IMR-90 (cell line): ENCODE measurements around the gene CYP19A1. TPM values are rescaled to one million over a fixed set of nuclear protein-coding genes. Genes with fewer than 3 reads are reported as not detected.

ENCODE experiments used
- ATAC-seq: fragments of 200-7000 bp; cut with Tn5 transposase; 2 replicates; pipeline ENCODE4 v1.9.1; 2020; ENCODE audit warnings: low read depth, mild to moderate bottlenecking, moderate library complexity
- BruUV-seq: library from RNA; stranded (reverse); fragments of 400-500 nt; replicated peaks from 2 replicates; lab custom pipeline; 2021; lab: Mats Ljungman, UMichigan
- CTCF ChIA-PET: fragments of 300-600 bp; formaldehyde crosslinking; extraction: SDS; loops from one replicate; lab custom pipeline; 2021; ENCODE audit warnings: antibody characterized with exemption; lab: Yijun Ruan, JAX
- POLR2A ChIA-PET: fragments of 300-600 bp; sonication (Branson Sonifier 250); formaldehyde crosslinking; loops from one replicate; lab custom pipeline; 2022; ENCODE audit warnings: antibody characterized with exemption; ENCODE audit not compliant: unreplicated experiment; lab: Charles Lee
- DNase-seq: peaks from one replicate; pipeline ENCODE4 v3.0.0; 2013
- H2AFZ ChIP-seq: replicated peaks from 2 replicates; pipeline ENCODE3; 2013; ENCODE audit warnings: low read length, mild to moderate bottlenecking; ENCODE audit not compliant: poor library complexity
- H2AK5ac ChIP-seq: 2 replicates; pipeline ENCODE4 v1.6.1; 2013; ENCODE audit warnings: low read depth, low read length, inconsistent platforms
- H2AK9ac ChIP-seq: replicated peaks from 2 replicates; pipeline ENCODE3; 2013; ENCODE audit warnings: mild to moderate bottlenecking, low read depth, low read length, moderate library complexity; ENCODE audit not compliant: poor library complexity
- H2BK120ac ChIP-seq: 2 replicates; pipeline ENCODE4 v1.6.1; 2013; ENCODE audit warnings: low read depth, low read length, inconsistent platforms
- H2BK15ac ChIP-seq: 3 replicates; pipeline ENCODE4 v1.6.1; 2013; ENCODE audit warnings: low read depth, low read length, inconsistent platforms
- H2BK20ac ChIP-seq: 2 replicates; pipeline ENCODE4 v1.6.1; 2013; ENCODE audit warnings: low read depth, mild to moderate bottlenecking, inconsistent platforms, low read length, moderate library complexity
- H2BK5ac ChIP-seq: 2 replicates; pipeline ENCODE4 v1.6.1; 2013; ENCODE audit warnings: mild to moderate bottlenecking, low read depth, low read length, inconsistent platforms; ENCODE audit not compliant: poor library complexity, severe bottlenecking
- H3K14ac ChIP-seq: replicated peaks from 2 replicates; pipeline ENCODE4 v1.6.1; 2013; ENCODE audit warnings: low read depth, low read length, inconsistent platforms
- H3K18ac ChIP-seq: 2 replicates; pipeline ENCODE4 v1.6.1; 2013; ENCODE audit warnings: low read depth, low read length, control low read depth
- H3K23ac ChIP-seq: 2 replicates; pipeline ENCODE4 v1.6.1; 2013; ENCODE audit warnings: low read depth, low read length, inconsistent platforms
- H3K27ac ChIP-seq: 2 replicates; pipeline ENCODE4 v1.5.1; 2013; ENCODE audit warnings: mild to moderate bottlenecking, control low read depth, low read length; ENCODE audit not compliant: insufficient read depth
- H3K27me3 ChIP-seq: 2 replicates; pipeline ENCODE4 v1.6.1; 2013; ENCODE audit warnings: low read length; ENCODE audit not compliant: control insufficient read depth, insufficient read depth
- H3K36me3 ChIP-seq: 2 replicates; pipeline ENCODE4 v1.6.1; 2013; ENCODE audit warnings: low read length, mixed read lengths; ENCODE audit not compliant: control insufficient read depth, insufficient read depth
- H3K4ac ChIP-seq: 2 replicates; pipeline ENCODE4 v1.6.1; 2013; ENCODE audit warnings: low read depth, low read length, inconsistent platforms
- H3K4me1 ChIP-seq: 2 replicates; pipeline ENCODE4 v1.6.1; 2013; ENCODE audit warnings: low read length, mixed read lengths; ENCODE audit not compliant: control insufficient read depth, insufficient read depth
- H3K4me2 ChIP-seq: 2 replicates; pipeline ENCODE4 v1.6.1; 2013; ENCODE audit warnings: low read depth, mild to moderate bottlenecking, control low read depth, low read length, moderate library complexity
- H3K4me3 ChIP-seq: 2 replicates; pipeline ENCODE4 v1.5.1; 2013; ENCODE audit warnings: low read depth, mild to moderate bottlenecking, control low read depth, low read length, moderate library complexity; ENCODE audit not compliant: insufficient read depth
- H3K56ac ChIP-seq: 2 replicates; pipeline ENCODE4 v1.6.1; 2013; ENCODE audit warnings: low read length, inconsistent platforms; ENCODE audit not compliant: insufficient read depth; ENCODE audit errors: extremely low read depth
- H3K79me1 ChIP-seq, 2 experiments: 2 replicates each; pipeline ENCODE4 v1.6.1; 2013; ENCODE audit warnings: low read length in 2 of 2, inconsistent platforms in 1 of 2, low read depth in 1 of 2
- H3K9ac ChIP-seq: 2 replicates; pipeline ENCODE4 v1.6.1; 2013; ENCODE audit warnings: low read depth, low read length, control low read depth
- H3K9me1 ChIP-seq: 2 replicates; pipeline ENCODE4 v1.6.1; 2013; ENCODE audit warnings: low read length, inconsistent platforms; ENCODE audit not compliant: insufficient read depth
- H3K9me3 ChIP-seq: 2 replicates; pipeline ENCODE4 v1.6.1; 2013; ENCODE audit warnings: low read length; ENCODE audit not compliant: control insufficient read depth, insufficient read depth
- H4K20me1 ChIP-seq: 2 replicates; pipeline ENCODE4 v1.6.1; 2013; ENCODE audit warnings: low read length, inconsistent platforms; ENCODE audit not compliant: insufficient read depth
- H4K5ac ChIP-seq: 2 replicates; pipeline ENCODE4 v1.6.1; 2013; ENCODE audit warnings: mild to moderate bottlenecking, low read depth, low read length, control low read depth
- H4K8ac ChIP-seq, 2 experiments: 2 replicates each; pipeline ENCODE4 v1.6.1; 2013; ENCODE audit warnings: low read depth in 2 of 2, low read length in 2 of 2, control low read depth in 1 of 2, inconsistent platforms in 1 of 2
- H4K91ac ChIP-seq: 2 replicates; pipeline ENCODE4 v1.6.1; 2013; ENCODE audit warnings: low read depth, low read length, inconsistent platforms; ENCODE audit not compliant: insufficient read depth
- BHLHE40 ChIP-seq: fragments of 150-350 bp; IDR thresholded peaks from 2 replicates; pipeline ENCODE4 v1.6.1; 2016; ENCODE audit warnings: mild to moderate bottlenecking, low read depth, low read length
- CEBPB ChIP-seq: IDR thresholded peaks from 2 replicates; pipeline ENCODE4 v1.6.1; 2012; ENCODE audit warnings: low read depth, low read length, improper control_type of control experiment
- CHD1 ChIP-seq: IDR thresholded peaks from 2 replicates; pipeline ENCODE4 v1.6.1; 2012; ENCODE audit warnings: low read depth, low read length, improper control_type of control experiment
- CTCF ChIP-seq: conservative IDR thresholded peaks from 2 replicates; pipeline ENCODE4 v1.5.1; 2012; ENCODE audit warnings: mild to moderate bottlenecking, low read depth, low read length, improper control_type of control experiment
- ELK1 ChIP-seq: fragments of 150-350 bp; IDR thresholded peaks from 2 replicates; pipeline ENCODE4 v1.6.1; 2016; ENCODE audit warnings: low read depth, mild to moderate bottlenecking, low read length, moderate library complexity, borderline replicate concordance
- FOS ChIP-seq: fragments of 150-350 bp; IDR thresholded peaks from 2 replicates; pipeline ENCODE4 v1.6.1; 2016; ENCODE audit warnings: low read depth, low read length
- MAFK ChIP-seq: IDR thresholded peaks from 2 replicates; pipeline ENCODE4 v1.6.1; 2012; ENCODE audit warnings: low read depth, low read length, improper control_type of control experiment
- MAZ ChIP-seq: IDR thresholded peaks from 2 replicates; pipeline ENCODE4 v1.6.1; 2012; ENCODE audit warnings: low read depth, mild to moderate bottlenecking, low read length, improper control_type of control experiment, moderate library complexity, borderline replicate concordance
- MXI1 ChIP-seq: IDR thresholded peaks from 2 replicates; pipeline ENCODE4 v1.6.1; 2012; ENCODE audit warnings: low read depth, mild to moderate bottlenecking, low read length, moderate library complexity, borderline replicate concordance
- NFE2L2 ChIP-seq: fragments of 150-350 bp; IDR thresholded peaks from 2 replicates; pipeline ENCODE4 v1.6.1; 2016; ENCODE audit warnings: low read depth, mild to moderate bottlenecking, low read length
- POLR2A ChIP-seq: IDR thresholded peaks from 2 replicates; pipeline ENCODE4 v1.6.1; 2012; ENCODE audit warnings: mild to moderate bottlenecking, low read depth, low read length
- RAD21 ChIP-seq: IDR thresholded peaks from 2 replicates; pipeline ENCODE4 v1.6.1; 2012; ENCODE audit warnings: low read length, improper control_type of control experiment
- RCOR1 ChIP-seq: IDR thresholded peaks from 2 replicates; pipeline ENCODE4 v1.6.1; 2012; ENCODE audit warnings: mild to moderate bottlenecking, low read length, improper control_type of control experiment; ENCODE audit not compliant: insufficient replicate concordance
- RFX5 ChIP-seq: IDR thresholded peaks from 2 replicates; pipeline ENCODE4 v1.8.0; 2012; ENCODE audit warnings: low read depth, mild to moderate bottlenecking, low read length, moderate library complexity
- SMC3 ChIP-seq: fragments of 150-350 bp; IDR thresholded peaks from 2 replicates; pipeline ENCODE4 v1.6.1; 2016; ENCODE audit warnings: low read depth, mild to moderate bottlenecking, antibody characterized with exemption, low read length, moderate library complexity
- WGBS, 2 experiments: methylation state at CpG; one replicate each; pipeline versions ENCODE4 v1.1.5 to v1.1.7; 2013; ENCODE audit warnings: missing lambda C conversion rate in 2 of 2; ENCODE audit not compliant: insufficient read length in 1 of 2; ENCODE audit errors: extremely low coverage in 2 of 2; 5-methylcytosine and 5-hydroxymethylcytosine counted together
- dilution Hi-C: fragments of 300-500 bp; cut with HindIII; formaldehyde crosslinking; loops from one replicate; pipeline ENCODE4 v1.14.3; 2018; ENCODE audit warnings: low sequenced_read_pairs; ENCODE audit not compliant: unreplicated experiment
- in situ Hi-C: fragments of 300-500 bp; cut with MboI; formaldehyde crosslinking; loops from 3 replicates; pipeline ENCODE4 v1.14.3; 2019; ENCODE audit warnings: low sequenced_read_pairs, inconsistent platforms, mixed read lengths
- intact Hi-C: fragments of 100-400 bp; cut with micrococcal nuclease; formaldehyde crosslinking; loops from 2 replicates; pipeline ENCODE4 v1.10.0; 2022
- polyA plus RNA-seq, 3 experiments: library from polyadenylated mRNA; depleted of rRNA; stranded (reverse); fragments of >200 nt; gene quantifications; 2 replicates each; pipeline ENCODE4 v1.2.3, GENCODE V29; 2012; ENCODE audit warnings: low replicate concordance in 1 of 3
- total RNA-seq: library from RNA; depleted of rRNA; stranded (reverse); fragments of >200 nt; gene quantifications from 2 replicates; pipeline ENCODE4 v1.2.3, GENCODE V29; 2012
- TF ChIP-seq, protein P1 (sequence below): fragments of 150-350 bp; IDR thresholded peaks from 2 replicates; pipeline ENCODE4 v1.6.1; 2017; ENCODE audit warnings: mild to moderate bottlenecking, antibody characterized with exemption, low read length, low read depth

CYP19A1 gene
- total and polyA plus RNA-seq, 2 of the 4 experiments (the other 2 are of a cell fraction) = not detected

DNA sequence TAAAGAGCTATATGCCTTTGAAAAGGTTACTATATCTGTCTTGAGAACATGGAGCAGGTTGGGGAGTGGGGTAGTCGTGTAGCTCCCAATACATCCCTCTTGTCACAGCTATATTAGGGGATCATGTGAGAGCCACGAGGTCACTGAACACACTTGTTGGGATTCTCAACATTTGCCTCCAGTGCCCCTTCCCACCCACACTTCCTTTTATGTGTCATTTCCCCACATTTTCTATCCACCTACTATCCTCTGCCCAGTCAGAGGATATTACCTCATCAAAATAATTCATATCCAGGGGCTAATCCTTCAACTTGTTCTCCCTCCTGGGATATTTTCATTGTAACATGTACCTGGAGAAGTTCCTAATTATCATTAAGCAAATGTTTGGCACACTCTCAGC lies 85.0 kb downstream of the CYP19A1 start:
- BruUV-seq = no TSS peak
- Histone ChIP-seq H3K14ac (no peak overlapping the region), H3K9me1 (no peaks in the 10 kb centered on the region), H3K36me3 (no peaks in the 10 kb centered on the region), H4K8ac (no peak overlapping the region), H4K91ac (no peak overlapping the region), H3K9ac (no peak overlapping the region), H3K56ac (no peak overlapping the region), H2AK9ac (no peak overlapping the region), H4K20me1 (no peaks in the 10 kb centered on the region), H3K4me3 (no peak overlapping the region), H3K23ac (no peak overlapping the region), H2AFZ (no peak overlapping the region), H3K4ac (no peak overlapping the region), H2BK20ac (no peak overlapping the region), H3K27ac (no peak overlapping the region), H4K5ac (no peak overlapping the region), H2BK15ac (no peak overlapping the region), H3K18ac (no peak overlapping the region), H2BK120ac (no peak overlapping the region), H2AK5ac (no peak overlapping the region), H3K27me3 (peaks cover 56% of the 10 kb centered on the region), H3K79me1 (no peaks in the 10 kb centered on the region), H3K4me1 (no peaks in the 10 kb centered on the region), H3K4me2 (no peak overlapping the region), H2BK5ac (no peak overlapping the region), H3K9me3 (no peaks in the 10 kb centered on the region)
- ATAC-seq = no peak
- DNase-seq = no peak
- TF ChIP-seq ELK1 (no peak), RFX5 (no peak), CTCF (no peak), FOS (no peak), MAFK (no peak), CEBPB (no peak), POLR2A (no peak), SMC3 (no peak), CHD1 (no peak), BHLHE40 (no peak), RAD21 (no peak), NFE2L2 (no peak), MXI1 (no peak), RCOR1 (no peak), MAZ (no peak)
- TF ChIP-seq, protein P1, sequence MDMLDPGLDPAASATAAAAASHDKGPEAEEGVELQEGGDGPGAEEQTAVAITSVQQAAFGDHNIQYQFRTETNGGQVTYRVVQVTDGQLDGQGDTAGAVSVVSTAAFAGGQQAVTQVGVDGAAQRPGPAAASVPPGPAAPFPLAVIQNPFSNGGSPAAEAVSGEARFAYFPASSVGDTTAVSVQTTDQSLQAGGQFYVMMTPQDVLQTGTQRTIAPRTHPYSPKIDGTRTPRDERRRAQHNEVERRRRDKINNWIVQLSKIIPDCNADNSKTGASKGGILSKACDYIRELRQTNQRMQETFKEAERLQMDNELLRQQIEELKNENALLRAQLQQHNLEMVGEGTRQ = no peak
- ChIA-PET POLR2A (no interaction called here), CTCF (no interaction called here)
- no CpG with 5 or more reads among the region's 2 CpGs for WGBS, 2 experiments
- dilution Hi-C loops (no loop called here), intact Hi-C loops (no loop called here), in situ Hi-C loops (no loop called here)
